Measurements from ENCODE around the gene TAX1BP3. TPM values are rescaled to one million over a fixed set of nuclear protein-coding genes. Genes with fewer than 3 reads are reported as not detected.

Gene TAX1BP3
- total RNA-seq, 1 experiment from 2014 or later, result 50.0 TPM

GRCh38 chr17:3656353-3656752 lies 12.0 kb downstream of the TAX1BP3 start:
- ChIA-PET RAD21 (ENCODE audit: low non-redundant PET in 1 of 2, low total read pairs in 2 of 2, uncharacterized antibody in 2 of 2, unreplicated experiment in 2 of 2) (no interaction called here), CTCF (no interaction called here), POLR2A (no interaction called here)
- Histone ChIP-seq H3K9ac (ENCODE audit: low read length) (no peak overlapping the region), H3K9me2 (ENCODE audit: insufficient read depth) (no peaks in the 10 kb centered on the region), H3K4me1 (ENCODE audit: control insufficient read depth in 1 of 2, insufficient read depth in 2 of 2, low read length in 2 of 2) (peaks cover 12 to 16% of the 10 kb centered on the region in 2 experiments), H3K27ac (ENCODE audit: low read depth, low read length) (no peak overlapping the region), H3K4me3 (replicated peaks in 1 of 2; ENCODE audit: low read depth in 1 of 2, low read length in 2 of 2) (no peak overlapping the region), H3K79me2 (ENCODE audit: insufficient read depth, low read length) (no peaks in the 10 kb centered on the region), H3K27me3 (ENCODE audit: insufficient read depth, low read length) (no peaks in the 10 kb centered on the region), H2AFZ (ENCODE audit: low read depth, low read length, poor library complexity, severe bottlenecking) (no peak overlapping the region), H3K9me3 (ENCODE audit: control insufficient read depth in 1 of 2, insufficient read depth in 1 of 2, low read depth in 1 of 2, low read length in 2 of 2) (no peaks in the 10 kb centered on the region), H3K4me2 (ENCODE audit: low read length) (no peak overlapping the region), H4K20me1 (ENCODE audit: insufficient read depth) (no peaks in the 10 kb centered on the region), H3K36me3 (ENCODE audit: control insufficient read depth in 1 of 2, insufficient read depth in 2 of 2, low read length in 2 of 2) (no peaks in the 10 kb centered on the region)
- TF ChIP-seq MAX (IDR thresholded peaks at IDR 0.05), result no peak
- no peak for TF ChIP-seq SRF (IDR thresholded peaks at IDR 0.05; ENCODE audit: low read depth)
- ATAC-seq (no peak), DNase-seq (ENCODE audit: low read depth, low spot score) (no peak)
- BruUV-seq (replicated peaks), result no TSS peak
- intact Hi-C loops (cut with micrococcal nuclease), result no loop called here

GRCh38 chr17:3655766-3656165 lies 12.6 kb downstream of the TAX1BP3 start:
- no peaks in the 10 kb centered on the region for H4K20me1 ChIP-seq (ENCODE audit: insufficient read depth)
- no peaks in the 10 kb centered on the region for H3K79me2 ChIP-seq (ENCODE audit: insufficient read depth, low read length)
- no peak overlapping the region for H3K4me3 ChIP-seq (replicated peaks in 1 of 2; ENCODE audit: low read depth in 1 of 2, low read length in 2 of 2)
- CTCF ChIA-PET, result no interaction called here
- peaks cover 12 to 16% of the 10 kb centered on the region in 2 experiments for H3K4me1 ChIP-seq (ENCODE audit: control insufficient read depth in 1 of 2, insufficient read depth in 2 of 2, low read length in 2 of 2)
- no peak overlapping the region for H3K9ac ChIP-seq (ENCODE audit: low read length)
- H3K9me3 ChIP-seq (ENCODE audit: control insufficient read depth in 1 of 2, insufficient read depth in 1 of 2, low read depth in 1 of 2, low read length in 2 of 2), result no peaks in the 10 kb centered on the region
- no peaks in the 10 kb centered on the region for H3K36me3 ChIP-seq (ENCODE audit: control insufficient read depth in 1 of 2, insufficient read depth in 2 of 2, low read length in 2 of 2)
- no peaks in the 10 kb centered on the region for H3K27me3 ChIP-seq (ENCODE audit: insufficient read depth, low read length)
- no peak for DNase-seq (ENCODE audit: low read depth, low spot score)
- RAD21 ChIA-PET (ENCODE audit: low non-redundant PET in 1 of 2, low total read pairs in 2 of 2, uncharacterized antibody in 2 of 2, unreplicated experiment in 2 of 2), result no interaction called here
- no peaks in the 10 kb centered on the region for H3K9me2 ChIP-seq (ENCODE audit: insufficient read depth)
- POLR2A ChIA-PET, result no interaction called here
- no peak overlapping the region for H3K27ac ChIP-seq (ENCODE audit: low read depth, low read length)
- no peak for ATAC-seq
- no peak overlapping the region for H3K4me2 ChIP-seq (ENCODE audit: low read length)
- H2AFZ ChIP-seq (ENCODE audit: low read depth, low read length, poor library complexity, severe bottlenecking), result no peak overlapping the region
- TF ChIP-seq ELF1 (IDR thresholded peaks at IDR 0.05; ENCODE audit: borderline replicate concordance, low read depth) (no peak), EZH2phosphoT487 (IDR thresholded peaks at IDR 0.05; ENCODE audit: borderline replicate concordance) (no peak), ATF3 (IDR thresholded peaks at IDR 0.05) (no peak), EGR1 (IDR thresholded peaks at IDR 0.05; ENCODE audit: low read depth) (no peak)
- BruUV-seq (replicated peaks), result no TSS peak
- intact Hi-C loops (cut with micrococcal nuclease), result no loop called here
